HG03442 (cell line): Measurements from ENCODE around the gene TCP11L1.
"Not testable (repeated sequence)": the region's sequence is repeated elsewhere in the genome, so short reads cannot be mapped to it uniquely, and the experiment has no call there.

ENCODE experiments used
- ATAC-seq: cut with Tn5 transposase; IDR thresholded peaks from one replicate; pipeline ENCODE4 v1.9.1; 2021; ENCODE audit warnings: mild to moderate bottlenecking, moderate library complexity; ENCODE audit not compliant: unreplicated experiment

The TCP11L1 gene

DNA sequence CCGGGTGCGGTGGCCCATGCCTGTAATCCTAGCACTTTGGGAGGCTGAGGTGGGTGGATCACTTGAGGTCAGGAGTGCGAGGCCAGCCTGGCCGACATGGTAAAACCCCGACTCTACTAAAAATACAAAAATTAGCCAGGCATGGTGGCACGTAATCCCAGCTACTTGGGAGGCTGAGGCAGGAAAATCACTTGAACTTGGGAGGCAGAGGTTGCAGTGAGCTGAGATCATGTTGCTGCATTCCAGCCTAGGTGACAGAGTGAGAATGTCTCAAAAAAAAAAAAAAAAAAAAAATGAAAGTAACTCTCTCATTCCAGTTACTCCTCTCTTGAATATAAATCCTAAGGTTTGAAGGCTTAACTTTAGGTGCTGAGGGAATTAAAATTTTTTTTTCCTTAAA lies 10.2 kb upstream of the TCP11L1 start:
- not testable (repeated sequence) for ATAC-seq

DNA sequence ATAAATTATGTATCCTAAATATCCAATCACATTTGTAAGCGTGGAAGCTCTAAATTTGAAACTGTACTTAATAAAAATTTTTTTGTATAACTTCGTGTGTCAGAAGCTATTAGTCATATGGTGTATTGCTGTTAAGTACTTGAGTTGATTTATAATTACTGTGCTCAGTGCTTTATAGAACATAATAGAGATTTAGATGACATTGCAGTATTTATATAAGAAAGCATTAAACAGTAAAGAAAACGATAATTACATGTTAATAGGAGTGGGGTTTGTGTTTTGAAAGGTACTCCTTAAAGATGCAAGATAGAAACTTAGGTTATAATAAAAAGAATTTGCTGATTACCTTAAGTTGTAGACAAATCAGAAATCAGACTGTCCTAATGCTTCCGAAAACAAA lies 5.9 kb upstream of the TCP11L1 start:
- ATAC-seq: no peak

DNA sequence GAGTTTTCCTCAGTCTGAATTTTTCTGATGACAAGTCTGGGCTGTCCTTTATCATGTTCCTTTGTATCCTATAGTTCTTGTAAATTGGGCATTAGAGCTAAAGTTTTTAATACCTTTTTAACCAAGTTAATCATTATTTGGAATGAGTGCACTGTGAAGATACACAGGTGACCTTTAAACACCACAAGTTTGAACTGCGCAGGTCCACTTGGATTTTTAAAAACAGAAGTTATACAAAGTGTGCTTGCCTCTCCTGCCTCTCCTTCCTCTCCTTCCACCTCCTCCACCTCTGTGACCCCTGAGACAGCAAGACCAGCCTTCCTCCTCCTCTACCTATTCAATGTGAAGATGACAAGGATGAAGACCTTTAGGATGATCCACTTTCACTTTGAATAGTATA lies 4.4 kb upstream of the TCP11L1 start:
- ATAC-seq: no peak

DNA sequence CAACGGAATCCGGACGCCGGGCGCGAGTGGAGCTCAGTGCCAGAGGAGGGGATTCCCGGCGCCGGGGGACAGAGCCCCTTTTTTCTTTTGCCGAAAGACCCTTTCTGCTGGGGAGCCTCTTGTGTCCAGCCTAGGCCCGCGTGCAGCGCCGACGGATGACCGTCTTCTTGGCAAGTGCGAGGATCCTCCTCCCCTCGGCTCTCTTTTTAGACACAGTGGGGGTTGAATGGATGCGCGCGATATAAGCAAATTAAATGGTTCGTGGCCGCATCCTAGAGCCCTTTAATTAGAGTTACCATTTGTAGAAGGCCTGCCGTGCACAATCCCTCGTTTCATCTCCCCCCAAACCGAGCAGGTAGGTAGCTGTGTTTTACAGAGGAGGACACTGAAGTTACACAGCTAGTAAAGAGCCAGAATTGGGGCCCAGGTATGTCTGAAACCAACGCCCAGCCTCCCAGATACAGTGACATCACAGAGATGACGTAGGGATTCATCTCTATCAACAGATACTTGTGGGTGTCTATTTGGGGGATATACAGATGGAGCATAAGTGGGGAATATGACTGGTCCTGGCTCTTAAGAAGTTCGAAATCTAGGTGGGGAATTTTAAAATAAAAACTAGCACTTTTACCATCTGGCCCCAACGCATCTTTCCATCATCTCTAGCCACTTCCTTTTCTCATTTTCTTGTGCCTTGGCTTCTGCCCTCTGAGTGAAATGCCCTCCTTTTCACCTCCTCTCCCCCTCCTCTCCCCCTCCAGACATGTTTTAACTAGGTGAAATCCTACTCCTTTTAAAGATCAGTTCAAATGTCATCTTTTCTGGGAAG lies 875 bp downstream of the TCP11L1 start:
- peak; percentile 24 for ATAC-seq

DNA sequence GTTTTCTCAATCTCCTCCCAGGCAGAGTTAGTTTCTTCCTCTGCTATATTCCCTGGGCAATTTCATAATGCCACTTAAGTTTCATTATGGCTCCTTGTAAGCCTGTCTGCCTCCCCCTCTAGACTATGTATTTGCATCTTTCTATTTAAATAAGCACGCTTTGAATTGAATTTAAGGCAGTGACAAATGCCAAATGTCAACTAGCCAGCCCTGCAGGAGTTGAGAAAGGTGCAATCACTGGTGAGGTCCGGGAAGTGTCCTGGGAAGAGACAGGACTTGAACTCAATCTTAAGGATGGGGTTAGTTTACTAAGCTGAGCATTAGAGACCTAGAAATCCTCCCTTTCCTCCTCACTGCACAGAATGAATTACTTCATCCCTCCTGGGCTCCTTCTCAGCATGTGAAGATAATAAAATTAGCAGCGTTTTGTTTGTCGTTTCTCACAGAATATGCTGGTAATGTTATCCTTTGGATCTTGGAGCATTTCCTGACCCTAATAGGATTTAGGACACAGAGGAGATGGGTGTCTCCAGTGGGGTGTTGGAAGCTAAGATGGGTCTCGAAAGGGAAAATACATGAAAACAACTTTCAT lies 1.6 kb downstream of the TCP11L1 start:
- peak; percentile 25 for ATAC-seq

DNA sequence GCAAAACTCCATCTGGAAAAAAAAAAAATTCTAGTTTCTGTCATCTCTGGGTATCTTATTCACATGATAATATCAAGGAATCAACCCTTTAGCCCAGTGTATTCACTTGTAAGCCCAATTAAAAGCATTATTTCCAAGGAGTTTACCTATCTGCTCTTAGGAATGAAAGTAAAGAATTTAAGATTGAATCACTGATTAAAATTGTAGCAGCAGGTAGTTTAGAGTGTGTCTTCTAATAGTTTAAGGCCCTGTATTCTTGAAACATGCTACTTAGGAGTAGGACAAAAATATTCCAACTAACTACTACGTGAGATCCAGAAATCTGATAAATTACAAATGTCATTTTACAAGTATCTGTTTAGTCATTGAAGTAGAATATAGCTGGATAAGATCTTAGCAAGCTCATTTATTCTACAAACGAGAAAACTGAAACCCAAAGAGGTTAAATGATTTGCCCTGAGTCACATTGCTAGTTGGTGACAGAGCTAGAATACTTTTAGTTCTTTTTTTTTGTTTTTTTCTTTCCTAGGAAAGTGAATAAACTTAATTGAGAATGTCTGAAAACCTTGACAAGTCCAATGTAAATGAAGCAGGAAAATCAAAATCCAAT lies 4.0 kb downstream of the TCP11L1 start:
- ATAC-seq: no peak

DNA sequence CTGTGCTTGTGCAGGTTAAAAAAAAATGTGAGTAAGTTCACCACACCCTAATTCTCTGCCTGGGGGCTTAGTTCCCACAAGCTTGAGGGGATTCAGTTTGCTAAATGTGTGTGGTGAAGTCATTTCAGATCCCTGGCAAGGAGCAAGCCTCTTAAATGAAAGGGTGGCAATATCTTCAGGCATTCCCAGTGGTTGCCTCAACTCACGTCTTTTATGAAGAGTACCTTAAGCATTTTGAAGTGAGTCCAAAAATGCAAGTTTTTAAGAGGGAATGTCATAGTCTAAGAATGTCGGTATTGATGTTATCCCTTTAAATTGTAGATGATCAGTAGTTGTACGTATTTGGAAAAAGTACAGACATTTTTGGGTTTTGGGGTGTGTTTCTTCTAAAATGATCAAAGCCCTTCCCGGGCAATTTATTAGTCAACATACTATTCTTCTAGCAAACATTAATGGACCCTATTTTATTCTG lies 4.9 kb downstream of the TCP11L1 start:
- ATAC-seq: no peak

DNA sequence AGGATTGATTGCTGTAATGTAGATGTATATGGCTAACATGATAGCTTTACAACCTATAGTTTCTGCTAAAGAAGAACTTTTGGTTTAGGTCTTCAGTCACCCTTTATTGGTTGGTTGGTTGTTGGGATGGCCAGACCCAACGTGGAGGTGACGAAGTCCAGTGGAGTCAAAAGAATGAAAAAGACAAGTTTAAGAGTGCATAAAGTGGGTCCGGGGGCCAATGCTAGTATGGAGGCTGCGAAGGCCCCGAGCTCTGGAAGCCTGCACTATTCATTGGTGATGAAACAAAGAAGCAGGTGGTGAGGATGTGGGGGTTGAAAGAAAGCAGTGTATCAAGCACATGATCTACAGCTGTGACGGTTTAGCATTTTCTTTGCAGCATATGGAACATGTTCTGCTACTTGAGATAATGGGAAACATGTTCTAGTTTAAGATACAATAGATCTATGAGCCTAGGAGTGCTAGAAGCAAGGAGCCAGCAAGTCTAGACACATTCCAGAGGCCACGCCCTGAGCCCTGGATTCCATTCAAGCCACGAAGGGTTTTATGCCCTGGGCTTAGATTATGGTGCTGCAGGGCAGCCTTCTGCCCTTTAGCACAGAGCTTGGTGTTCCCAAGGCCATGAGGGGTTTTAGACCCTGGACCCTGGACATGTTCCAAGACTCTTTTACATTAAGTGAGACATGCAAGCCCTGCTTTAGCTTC lies 6.3 kb downstream of the TCP11L1 start:
- ATAC-seq: no peak

DNA sequence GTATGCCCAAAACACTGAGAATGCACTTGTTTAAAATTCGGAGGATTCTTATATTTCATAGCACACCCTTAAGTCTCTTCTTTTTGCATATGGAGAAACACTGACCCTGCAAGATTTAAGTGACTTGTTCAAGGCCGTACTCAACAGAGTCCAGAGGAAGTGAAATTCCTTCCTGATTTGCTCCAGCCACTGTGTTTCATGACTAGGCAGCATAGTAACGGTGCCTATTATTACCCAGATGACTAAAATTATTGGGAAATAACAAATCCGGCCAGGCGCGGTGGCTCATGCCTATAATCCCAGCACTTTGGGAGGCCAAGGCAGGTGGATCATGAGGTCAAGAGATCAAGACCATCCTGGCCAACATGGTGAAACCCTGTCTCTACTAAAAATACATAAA lies 9.3 kb downstream of the TCP11L1 start:
- not testable (repeated sequence) for ATAC-seq

DNA sequence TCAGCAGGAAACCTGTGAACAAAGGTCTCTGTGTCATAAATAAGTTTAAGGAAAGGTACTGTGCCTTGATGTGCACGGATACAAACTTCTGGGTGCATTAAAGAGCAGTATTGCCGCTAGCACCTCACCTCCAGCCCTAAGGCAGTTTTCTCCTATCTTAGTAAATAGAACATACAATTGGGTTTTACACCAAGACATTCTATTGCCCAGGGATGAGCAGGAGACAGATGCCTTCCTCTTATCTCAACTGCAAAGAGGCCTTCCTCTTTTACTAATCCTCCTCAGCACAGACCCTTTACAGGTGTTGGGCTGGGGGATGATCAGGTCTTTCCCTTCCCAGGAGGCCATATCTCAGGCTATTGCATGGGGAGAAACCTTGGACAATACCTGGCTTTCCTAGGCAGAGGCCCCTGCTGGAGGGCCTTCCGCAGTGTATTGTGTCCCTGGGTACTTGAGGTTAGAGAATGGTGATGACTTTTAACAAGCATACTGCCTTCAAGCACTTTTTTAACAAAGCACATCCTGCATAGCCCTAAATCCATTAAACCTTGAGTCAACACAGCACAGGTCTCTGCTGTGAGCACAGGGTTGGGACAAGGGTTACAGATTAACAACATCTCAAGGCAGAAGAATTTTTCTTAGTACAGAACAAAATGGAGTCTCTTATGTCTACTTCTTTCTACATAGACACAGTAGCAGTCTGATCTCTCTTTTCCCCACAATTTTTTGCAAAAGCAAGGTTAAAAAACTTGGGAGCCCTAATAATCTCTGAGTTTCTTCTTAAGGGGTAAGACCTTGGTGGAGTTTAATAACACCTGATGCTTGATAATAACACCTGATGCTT lies 10.4 kb downstream of the TCP11L1 start:
- not testable (repeated sequence) for ATAC-seq

DNA sequence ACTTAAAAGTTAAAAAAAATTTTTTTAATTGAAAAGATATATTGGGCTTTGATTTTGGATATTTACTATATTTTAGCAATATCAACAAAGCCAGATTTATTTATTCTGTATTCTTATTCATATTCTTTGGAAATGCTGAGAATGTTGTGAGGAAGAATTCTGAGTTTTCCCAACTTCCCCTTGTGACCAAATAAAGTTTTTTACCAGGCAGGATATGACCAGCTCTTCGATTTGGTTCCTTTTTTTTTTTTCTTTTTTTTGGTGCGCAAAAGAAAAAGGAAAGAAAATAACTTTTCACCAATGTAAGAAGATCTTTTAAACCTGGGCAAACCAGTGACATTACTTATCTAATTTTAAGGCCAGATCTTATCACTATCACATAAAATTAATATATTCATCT lies 12.9 kb downstream of the TCP11L1 start:
- ATAC-seq: no peak

DNA sequence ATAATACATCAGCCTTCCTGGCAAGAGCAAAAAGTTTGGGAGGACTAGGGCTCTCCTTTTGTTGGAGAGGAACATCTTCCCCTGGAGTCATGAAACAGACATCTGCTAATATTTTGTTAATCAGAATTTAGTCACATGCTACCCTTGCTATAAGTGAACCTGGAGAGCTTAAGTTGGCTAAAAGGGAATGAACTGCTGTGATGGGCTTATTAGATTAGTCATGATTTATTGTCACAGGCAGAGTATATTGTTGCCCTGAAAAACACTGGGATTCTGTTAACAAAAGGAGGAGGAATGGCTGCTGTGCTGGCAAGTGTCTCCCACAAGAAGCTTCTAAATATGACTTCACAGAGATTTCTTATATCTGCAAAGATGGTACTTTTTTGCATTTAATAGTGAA lies 16.0 kb downstream of the TCP11L1 start:
- ATAC-seq: no peak

DNA sequence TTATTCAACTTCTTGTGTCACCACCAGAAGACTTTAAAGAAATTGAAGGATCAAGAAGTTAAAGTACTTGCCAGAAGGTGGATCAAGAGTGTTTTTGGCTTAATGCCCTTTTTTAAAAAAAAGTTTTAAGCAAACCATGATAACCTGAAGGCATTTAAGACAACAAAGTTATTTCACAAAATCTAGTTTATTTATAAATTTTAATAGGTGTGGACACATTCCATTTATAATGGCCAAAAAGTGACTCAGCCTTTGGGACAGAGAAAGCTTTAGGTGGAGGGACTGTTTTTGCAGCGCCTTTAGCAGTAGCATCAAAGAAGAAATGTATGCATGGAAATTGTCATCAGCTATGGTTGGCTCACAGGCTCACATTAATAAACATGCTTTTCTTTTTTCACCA lies 17.9 kb downstream of the TCP11L1 start:
- ATAC-seq: no peak

DNA sequence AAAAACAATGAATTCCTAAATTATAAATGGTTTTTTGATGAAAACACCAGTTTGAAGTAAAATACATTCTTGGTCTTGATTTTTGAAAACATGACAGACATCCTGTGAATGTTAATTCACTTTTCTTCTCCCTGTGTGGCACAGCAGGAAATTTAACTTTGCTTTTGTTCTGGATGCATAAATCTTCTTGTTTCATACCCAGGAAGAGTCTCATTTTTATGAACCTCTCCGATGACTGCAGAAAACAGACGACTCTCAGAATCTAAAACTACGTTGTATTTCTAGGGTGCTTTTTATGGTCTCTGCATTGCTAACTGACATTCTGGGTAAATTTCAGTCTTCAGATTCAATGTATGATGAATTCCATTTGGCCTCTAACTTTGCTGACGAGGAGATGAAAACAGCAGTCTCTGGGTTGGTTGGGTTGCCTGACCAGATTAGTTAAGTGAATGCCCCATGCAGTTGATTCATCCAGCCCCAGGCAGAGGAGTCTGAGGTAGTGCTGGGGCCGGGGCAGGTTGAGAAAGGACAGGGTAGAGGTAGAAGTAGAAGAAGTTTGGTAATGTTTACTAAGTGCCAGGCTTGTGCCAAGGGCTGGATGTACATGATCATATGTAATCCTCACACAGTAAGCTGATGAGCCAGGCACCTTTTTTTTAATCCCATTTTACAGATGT lies 20.1 kb downstream of the TCP11L1 start:
- ATAC-seq: no peak

DNA sequence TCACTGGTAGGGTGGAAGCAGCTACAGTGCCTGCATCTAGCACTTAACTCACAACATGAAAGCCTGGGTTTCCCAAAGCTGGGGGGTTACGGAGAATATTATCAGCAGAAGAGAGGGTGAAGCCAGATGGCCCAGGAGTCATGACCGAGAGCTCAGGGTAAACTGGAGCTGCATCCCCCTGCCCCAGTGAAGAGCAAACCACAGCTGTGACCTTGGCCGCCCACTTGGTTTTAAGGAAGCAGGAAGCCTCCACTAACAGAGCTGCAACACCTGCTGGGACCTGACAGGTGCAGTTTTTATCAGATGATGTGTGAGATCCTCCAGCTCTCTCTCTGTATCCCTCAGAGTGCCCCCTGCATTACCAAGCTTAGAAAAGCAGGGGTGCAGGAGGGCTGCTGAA lies 20.9 kb downstream of the TCP11L1 start:
- ATAC-seq: no peak

DNA sequence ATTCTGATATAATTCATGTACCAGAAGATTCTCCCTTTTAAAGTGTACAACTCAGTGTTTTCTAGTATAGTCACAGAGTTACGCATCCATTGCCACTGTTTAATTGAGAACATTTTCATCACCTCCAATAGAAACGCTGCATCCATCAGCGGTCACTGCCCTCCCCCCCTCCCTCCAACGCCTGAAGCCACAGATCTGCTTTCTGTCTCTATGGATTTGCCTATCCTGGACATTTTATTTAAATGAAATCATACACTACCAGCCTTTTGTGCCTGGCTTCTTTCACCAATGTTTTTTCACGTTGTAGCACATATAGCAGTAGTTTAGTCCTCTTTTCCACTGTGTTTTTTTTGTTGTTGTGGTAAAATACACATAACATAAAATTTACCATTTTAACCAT lies 22.8 kb downstream of the TCP11L1 start:
- ATAC-seq: no peak

DNA sequence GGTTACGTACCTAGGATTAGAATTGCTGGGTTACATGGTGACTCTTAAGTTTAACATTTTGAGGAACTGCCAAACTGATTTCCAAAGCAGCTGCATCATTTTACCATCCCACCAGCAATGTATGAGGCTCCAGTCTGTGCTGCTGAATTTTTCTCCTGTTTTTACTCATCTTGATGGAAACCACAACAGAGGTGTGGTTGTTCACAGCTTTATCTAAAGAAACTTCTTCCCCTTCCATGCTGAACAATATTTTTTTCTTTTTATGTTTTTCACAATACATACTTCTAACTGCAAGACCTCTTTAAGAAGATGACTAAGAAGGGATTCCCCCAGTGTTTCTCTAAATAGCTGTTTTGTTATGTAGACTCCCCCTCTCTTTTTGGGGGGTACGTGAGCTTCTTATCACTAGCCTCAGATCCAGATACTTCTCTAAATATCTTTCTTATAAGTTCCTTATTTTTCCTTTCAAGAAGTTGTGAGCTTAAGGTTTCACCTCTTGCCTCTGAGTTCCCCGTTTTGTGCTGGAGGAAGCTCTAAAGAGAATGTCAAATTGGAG lies 24.0 kb downstream of the TCP11L1 start:
- ATAC-seq: peak; percentile 57

DNA sequence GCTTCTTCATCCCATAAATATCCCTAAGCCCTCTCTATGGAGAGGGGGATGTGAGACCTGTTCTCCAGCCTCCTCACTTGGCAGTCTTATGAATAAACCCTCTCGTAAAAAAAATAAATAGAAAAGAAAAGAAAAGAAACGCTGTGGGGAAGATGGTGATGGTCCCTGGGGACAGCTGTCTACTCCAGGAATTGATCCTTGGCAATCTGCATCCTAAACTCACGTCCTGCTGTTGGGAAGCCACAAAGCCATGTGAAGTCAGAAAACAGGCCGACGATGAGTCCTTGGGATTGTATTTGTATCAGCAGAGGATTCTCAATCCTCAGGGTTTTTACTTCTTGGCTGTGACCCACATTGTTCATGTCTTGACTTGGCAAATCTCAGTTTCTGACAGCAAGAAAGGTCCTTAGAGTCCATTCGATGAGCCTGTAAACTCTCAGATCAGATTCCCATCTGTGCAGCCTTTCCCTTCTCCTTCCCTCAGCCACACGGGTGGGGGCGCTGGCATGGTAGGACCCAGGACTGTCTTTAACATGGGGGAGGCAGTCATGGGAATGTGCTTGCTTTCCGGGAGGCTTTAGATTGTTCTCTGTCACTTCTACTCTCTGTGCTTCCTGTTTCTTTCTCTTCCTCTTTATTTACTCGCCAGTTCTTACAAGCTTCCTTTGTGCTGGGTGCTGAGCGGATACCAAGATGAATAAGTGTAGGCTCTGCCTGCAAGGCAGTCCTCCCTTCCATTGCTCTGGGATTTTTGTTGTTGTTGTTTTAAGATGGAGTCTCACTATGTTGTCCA lies 24.9 kb downstream of the TCP11L1 start:
- ATAC-seq: no peak

DNA sequence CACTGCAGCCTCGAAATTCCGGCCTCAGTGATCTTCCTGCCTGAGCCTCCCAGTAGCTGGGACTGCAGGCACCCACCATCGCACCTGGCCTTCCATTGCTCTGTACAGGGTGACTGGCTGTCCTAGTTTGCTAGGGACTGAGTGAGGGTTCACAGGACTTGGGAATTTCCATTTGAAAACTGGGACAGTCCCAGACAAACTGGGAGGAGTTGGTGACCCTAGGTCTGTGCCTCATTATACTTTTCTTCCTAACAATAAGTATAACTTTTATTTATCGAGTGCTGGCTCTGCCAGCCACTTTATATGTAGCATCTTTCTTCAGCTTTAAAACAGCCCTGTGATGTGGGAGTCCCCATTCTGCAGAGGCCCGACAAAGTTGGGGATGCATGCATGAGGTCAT lies 25.5 kb downstream of the TCP11L1 start:
- ATAC-seq: no peak
